Anterior cingulate cortex (tissue), 58 donors: ENCODE measurements around the gene HMGA1.
"Not testable (repeated sequence)": the region's sequence is repeated elsewhere in the genome, so short reads cannot be mapped to it uniquely, and the experiment has no call there.

Experiments used
- DNase-seq, 58 donors: peaks; one replicate each; lab custom pipeline; 2025; lab: John Stamatoyannopoulos, UW

HMGA1 gene

DNA sequence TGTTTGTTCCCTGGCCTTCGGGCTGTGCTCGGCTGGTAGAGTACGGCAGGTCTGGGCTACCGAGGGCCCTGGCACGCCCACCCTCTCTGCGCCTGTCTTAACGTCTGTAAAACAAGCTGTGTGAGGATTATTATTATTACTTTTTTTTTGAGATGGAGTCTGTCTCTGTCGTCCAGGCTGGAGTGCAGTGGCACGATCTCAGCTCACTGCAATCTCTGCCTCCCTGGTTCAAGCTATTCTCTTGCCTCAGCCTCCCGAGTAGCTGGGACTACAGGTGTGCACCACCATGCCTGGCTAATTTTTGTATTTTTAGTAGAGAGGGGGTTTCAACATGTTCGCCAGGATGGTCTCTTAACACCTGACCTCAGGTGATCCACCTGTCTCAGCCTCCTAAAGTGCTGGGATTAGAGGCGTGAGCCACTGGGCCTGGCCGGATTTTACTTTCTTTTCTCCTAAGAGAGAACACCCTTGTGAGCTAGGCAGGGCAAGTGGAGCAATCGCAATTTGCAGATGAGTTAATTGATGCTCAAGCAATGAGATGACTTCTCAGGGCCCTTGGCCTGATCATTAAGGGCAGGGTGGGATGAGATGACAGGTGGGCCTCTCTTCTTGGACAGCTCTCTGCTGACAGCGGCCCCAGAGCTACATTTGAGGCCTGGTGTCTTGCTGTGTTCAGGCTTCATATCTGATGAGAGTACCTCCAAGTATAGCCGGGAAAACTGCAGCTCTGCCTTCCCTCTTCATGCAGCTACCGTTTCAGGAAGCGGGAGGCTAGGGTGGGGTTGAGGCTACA lies 13.0 kb downstream of the HMGA1 start:
- DNase-seq, result no peak

DNA sequence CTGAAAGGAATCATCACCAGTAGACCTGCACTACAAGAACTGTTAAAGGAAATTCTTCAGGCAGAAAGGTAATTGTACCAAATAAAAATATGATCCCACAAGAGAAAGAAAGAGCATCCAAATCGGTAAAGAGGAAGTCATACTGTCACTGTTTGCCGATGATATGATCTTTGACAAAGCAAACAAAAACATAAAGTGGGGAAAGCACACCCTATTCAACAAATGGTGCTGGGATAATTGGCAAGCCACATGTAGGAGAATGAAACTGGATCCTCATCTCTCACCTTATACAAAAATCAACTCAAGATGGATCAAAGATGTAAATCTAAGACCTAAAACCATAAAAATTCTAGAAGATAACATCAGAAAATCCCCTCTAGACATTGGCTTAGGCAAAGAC lies 15.7 kb downstream of the HMGA1 start:
- not testable (repeated sequence) for DNase-seq

DNA sequence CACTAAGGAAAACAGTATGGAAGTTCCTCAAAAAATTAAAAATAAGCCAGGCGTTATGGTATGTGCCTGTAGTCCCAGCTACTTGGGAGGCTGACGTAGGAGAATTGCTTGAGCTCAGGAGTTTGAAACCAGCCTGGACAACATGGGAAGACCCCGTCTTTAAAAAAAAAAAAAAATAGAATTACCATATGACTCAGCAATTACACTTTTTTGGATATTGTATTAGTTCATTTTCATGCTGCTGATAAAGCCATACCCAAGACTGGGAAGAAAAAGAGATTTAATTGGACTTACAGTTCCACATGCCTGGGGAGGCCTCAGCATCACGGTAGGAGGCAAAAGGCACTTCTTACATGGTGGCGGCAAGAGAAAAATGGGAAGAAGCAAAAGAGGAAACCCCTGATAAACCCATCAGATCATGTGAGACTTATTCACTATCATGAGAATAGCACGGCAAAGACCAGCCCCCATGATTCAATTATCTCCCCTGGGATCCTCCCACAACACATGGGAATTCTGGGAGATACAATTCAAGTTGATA lies 22.9 kb downstream of the HMGA1 start:
- DNase-seq, result no peak

DNA sequence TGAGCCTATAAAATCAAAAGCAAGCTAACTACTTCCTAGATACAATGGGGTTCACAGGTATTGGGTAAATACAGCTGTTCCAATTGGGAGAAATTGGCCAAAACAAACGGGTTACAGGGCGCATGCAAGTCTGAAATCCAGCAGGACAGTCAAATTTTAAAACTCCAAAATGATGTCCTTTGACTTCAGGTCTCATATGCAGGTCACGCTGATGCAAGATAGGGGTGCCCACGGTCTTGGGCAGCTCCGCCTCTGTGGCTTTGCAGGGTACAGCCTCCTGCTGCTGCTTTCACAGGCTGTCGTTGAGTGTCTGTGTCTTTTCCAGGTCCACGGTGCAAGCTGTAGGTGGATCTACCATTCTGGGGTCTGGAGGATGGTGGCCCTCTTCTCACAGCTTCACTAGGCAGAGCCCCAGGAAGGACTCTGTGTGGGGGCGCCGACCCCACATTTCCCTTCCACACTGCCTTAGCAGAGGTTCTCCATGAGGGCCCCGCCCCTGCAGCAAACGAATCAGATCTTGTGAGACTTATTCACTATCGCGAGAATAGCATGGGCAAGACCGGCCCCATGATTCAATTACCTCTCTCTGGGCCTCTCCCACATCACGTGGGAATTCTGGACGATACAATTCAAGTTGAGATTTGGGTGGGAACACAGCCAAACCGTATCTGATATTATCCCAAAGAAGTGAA lies 24.0 kb downstream of the HMGA1 start:
- DNase-seq, result no peak

DNA sequence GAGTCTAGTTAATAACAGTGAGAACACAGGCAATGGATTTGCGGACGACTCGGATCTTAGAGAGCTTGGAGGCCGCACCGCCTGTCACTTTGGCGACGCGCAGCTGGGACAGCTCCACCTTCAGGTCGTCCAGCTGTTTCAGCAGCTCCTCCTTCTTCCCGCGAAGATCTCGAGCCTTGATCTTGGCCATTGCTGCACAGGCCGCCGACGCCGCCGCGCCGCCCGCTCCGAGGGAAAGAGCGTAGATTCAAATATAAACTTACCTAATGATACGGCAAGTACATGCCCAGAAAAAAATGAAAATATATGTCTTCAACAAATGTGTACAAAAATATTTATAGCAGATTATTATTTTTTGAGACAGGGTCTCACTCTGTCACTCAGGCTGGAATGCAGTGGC lies 26.8 kb downstream of the HMGA1 start:
- not testable (repeated sequence) for DNase-seq

- DNase-seq, result no peak
Observed at GRCh38 chr6:34267746-34268145, 31.1 kb downstream of the HMGA1 start.

DNA sequence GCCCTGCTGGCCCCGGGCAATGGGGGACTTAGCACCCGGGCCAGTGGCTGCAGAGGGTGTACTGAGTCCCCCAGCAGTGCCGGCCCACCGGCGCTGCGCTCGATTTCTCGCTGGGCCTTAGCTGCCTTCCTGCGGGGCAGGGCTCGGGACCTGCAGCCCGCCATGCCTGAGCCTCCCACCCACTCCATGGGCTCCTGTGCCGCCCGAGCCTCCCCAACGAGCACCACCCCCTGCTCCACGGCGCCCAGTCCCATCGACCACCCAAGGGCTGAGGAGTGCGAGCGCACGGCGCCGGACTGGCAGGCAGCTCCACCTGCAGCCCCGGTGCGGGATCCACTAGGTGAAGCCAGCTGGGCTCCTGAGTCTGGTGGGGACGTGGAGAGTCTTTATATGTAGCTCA lies 32.5 kb downstream of the HMGA1 start:
- DNase-seq, result not testable (repeated sequence)

DNA sequence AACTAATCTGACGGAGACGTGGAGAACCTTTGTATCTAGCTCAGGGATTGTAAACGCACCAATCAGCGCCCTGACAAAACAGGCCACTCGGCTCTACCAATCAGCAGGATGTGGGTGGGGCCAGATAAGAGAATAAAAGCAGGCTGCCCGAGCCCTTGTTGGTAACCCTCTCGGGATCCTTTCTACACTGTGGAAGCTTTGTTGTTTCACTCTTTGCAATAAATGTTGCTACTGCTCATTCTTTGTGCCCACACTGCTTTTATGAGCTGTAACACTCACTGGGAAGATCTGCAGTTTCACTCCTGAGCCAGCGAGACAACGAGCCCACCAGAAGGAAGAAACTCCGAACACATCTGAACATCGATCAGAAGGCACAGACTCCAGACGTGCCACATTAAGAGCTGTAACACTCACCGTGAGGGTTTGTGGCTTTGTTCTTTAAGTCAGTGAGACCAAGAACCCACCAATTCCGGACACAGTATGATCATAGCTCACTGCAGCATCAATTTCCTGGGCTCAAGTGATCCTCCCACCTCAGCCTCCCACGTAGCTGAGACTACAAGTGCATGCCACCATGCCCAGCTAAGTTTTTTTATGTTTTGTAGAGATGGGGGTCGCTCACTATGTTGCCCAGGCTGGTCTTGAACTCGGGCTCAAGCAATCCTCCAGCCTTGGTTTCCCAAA lies 33.1 kb downstream of the HMGA1 start:
- not testable (repeated sequence) for DNase-seq

DNA sequence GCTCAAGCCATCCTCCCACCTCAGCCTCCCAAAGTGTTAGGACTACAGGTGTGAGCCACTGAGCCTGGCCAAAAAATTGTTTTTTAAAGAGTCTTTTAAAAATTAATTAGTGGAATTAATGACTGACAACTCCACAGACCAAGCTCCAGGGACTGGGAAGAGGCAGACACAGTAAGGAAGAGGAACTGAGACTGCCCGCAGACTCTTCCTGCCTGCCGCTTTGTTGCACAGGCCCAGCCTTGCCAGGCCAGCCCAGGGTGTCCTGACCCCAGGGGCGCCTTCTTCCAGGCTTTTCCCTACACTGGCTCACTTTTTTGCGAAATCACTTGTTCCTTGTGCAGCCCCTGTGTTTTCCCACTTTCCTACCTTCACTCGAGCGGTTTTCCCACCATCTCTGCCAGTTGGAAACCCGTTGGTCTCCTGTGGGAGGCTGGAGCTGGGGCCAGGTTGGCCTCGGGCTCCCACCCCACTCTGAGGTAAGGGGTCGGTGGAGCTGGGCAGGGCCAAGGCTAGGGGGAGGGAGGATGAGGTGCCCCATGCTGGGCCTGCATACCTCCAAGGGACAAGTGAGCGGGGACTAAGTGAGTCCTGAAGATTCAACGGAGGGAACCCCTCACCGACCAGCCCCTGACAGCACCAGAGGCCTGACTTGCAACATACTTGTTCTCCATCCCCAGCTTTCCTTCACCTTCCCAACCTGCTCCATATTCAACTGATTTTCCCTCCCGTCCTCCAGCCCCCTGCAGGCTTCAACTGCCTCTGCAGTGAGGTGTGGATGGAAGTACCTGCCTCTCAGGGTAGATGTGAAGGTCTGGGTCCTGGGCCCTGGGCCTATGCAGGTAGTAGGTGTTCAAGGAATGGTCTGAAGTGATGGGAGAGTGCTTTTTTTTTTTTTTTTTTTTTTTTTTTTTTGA lies 35.6 kb downstream of the HMGA1 start:
- peak in 4 of 58 donors; percentile 6 to 15 (median 10) for DNase-seq

- no peak for DNase-seq
Observed at GRCh38 chr6:34273242-34273805, 36.7 kb downstream of the HMGA1 start.

DNA sequence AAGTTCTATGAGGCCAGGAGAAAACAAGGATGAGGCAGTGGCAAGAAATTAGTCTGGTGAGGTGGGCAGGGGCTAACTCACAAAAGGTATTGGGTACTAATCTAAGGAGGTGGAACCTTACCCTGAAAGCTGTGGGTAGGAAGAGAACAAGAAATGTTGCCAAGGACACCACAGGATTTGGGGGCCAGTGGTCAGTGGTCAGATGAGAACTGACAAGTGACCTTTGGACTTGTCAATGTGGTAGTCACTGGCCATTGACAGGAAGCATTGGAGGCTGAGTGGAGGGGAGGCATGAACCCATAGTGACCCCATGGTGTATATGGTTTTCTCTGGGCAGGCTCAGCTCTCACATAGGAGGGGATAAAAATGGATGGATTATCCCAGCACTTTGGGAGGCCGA lies 37.5 kb downstream of the HMGA1 start:
- no peak for DNase-seq

DNA sequence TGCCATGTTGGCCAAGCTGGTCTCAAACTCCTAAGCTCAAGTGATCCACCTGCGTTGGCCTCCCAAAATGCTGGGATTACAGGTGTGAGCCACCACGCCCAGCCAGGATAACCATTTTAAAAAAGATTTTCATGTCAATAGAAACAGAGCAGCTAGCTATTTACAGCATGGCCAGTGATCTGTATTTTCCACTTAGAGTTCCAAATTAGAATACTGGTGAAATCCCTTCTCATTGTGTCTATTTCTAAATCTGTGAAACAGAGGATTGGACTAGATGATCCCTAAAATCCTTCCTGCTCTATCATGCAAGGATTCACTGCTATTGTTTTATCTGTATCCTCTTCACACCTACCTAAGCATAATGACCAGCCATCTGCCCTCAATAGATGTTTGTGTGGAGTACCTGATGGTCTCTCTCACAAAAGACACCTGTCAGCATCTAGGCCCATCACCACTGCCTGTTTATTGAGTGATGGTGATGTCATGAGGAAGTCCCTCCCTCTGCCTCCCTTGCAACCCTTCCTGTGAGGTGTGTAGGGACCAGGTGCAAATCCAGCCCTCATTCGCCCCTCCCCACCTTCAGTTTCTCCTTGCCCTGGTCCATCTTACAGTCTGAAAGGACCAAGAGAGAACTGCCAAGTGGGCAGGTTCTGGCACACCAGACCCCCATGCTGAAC lies 38.6 kb downstream of the HMGA1 start:
- DNase-seq, result no peak

- no peak for DNase-seq
Observed at GRCh38 chr6:34276191-34276590, 39.5 kb downstream of the HMGA1 start.

GRCh38 chr6:34276881-34277762 lies 40.4 kb downstream of the HMGA1 start:
- DNase-seq, result no peak

DNA sequence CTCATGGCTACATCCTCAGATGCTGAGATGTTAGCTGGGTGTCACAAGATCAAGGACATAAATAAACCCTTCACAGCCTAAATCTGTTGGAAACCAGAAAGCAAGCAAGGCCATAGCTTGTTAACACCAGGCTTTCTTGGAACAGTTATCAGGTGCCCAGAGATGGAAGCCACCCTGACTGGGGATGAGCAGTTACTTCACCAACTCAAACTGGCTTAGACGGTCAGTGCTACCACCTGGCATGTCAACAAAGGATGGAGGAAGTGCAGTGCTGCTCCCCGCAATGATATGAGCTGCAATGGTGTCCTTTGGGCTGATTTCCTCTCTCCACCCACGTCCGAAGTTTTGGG lies 41.1 kb downstream of the HMGA1 start:
- no peak for DNase-seq

- DNase-seq, result no peak
Observed at GRCh38 chr6:34278833-34279232, 42.2 kb downstream of the HMGA1 start.

GRCh38 chr6:34280216-34280615 lies 43.5 kb downstream of the HMGA1 start:
- no peak for DNase-seq

DNA sequence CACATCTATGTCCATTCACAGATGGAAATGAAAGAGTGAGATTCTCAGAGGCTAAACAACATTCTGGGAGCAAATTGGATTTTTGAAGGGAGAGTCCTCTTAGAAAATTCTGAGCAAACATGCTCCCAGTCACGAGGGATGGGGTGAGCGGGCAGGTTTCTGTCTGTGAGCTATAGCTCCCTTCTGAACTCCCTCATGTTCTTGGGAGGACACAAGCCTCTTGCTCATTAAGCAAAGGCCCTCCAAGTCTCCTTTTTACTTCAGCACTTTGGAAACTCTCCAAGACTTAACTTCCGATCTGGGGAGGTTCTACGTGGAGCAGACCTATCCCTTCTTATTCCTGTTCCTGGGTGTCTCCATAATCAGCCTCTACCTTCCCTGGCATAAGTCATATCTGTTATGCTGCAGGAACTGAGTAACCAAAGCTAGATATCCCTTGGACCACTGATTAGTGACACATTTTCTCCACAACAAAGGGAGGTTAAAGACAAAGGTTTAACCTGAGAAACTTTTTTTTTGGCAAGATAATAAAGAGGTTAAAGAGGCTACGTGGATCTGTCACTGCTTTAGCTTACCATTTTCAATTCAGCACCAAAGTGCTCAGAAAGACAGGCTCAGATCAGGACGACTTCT lies 45.1 kb downstream of the HMGA1 start:
- no peak for DNase-seq
